ENCODE data around the gene POU2F1. TPM values are rescaled to one million over a fixed set of nuclear protein-coding genes. Genes with fewer than 3 reads are reported as not detected.

Gene POU2F1
- total RNA-seq, 2 experiments from 2014 or later: 18.7 to 52.3 TPM

DNA sequence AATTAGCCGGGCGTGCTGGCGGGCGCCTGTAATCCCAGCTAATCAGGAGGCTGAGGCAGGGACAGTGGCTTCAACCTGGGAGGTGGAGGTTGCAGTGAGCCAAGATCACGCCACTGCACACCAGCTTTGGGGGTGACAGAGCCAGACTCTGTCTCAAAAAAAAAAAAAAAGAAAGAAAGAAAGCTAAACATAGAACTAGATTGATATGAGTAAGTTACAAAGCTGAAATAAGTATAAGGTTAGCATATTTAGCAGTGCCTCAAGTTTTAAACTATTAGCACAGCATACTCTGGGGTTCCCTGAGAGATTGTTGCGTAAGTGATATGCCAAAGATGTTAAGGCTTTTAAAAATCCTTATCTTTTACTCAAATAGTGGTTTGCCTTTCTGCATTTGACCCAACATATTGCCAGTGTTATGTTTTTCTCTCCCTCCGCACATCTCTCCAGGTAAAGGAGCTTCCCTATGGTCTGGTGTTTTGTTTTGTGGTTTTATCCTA lies 171.6 kb downstream of the POU2F1 start:
- Histone ChIP-seq H3K4me1 (ENCODE audit: insufficient read depth, low read length, poor library complexity, severe bottlenecking) (no peaks in the 10 kb centered on the region), H3K36me3 (ENCODE audit: insufficient read depth, low read length) (peaks cover 86% of the 10 kb centered on the region), H3K4me2 (ENCODE audit: low read length) (no peak overlapping the region), H3K4me3 (ENCODE audit: low read depth, low read length, poor library complexity, severe bottlenecking) (no peak overlapping the region), H3K27ac (ENCODE audit: low read depth, low read length, poor library complexity, severe bottlenecking) (no peak overlapping the region), H3K79me2 (ENCODE audit: insufficient read depth, low read depth, low read length) (no peaks in the 10 kb centered on the region), H4K20me1 (ENCODE audit: insufficient read depth, low read length) (no peaks in the 10 kb centered on the region), H3K9me2 (ENCODE audit: insufficient read depth, low read length) (no peaks in the 10 kb centered on the region), H2AFZ (ENCODE audit: low read length) (no peak overlapping the region), H3K9me3 (ENCODE audit: low read length) (no peaks in the 10 kb centered on the region)
- intact Hi-C loops (cut with micrococcal nuclease; ENCODE audit: unreplicated experiment): no loop called here
- TF ChIP-seq, protein P1, sequence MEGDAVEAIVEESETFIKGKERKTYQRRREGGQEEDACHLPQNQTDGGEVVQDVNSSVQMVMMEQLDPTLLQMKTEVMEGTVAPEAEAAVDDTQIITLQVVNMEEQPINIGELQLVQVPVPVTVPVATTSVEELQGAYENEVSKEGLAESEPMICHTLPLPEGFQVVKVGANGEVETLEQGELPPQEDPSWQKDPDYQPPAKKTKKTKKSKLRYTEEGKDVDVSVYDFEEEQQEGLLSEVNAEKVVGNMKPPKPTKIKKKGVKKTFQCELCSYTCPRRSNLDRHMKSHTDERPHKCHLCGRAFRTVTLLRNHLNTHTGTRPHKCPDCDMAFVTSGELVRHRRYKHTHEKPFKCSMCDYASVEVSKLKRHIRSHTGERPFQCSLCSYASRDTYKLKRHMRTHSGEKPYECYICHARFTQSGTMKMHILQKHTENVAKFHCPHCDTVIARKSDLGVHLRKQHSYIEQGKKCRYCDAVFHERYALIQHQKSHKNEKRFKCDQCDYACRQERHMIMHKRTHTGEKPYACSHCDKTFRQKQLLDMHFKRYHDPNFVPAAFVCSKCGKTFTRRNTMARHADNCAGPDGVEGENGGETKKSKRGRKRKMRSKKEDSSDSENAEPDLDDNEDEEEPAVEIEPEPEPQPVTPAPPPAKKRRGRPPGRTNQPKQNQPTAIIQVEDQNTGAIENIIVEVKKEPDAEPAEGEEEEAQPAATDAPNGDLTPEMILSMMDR (conservative IDR thresholded peaks at IDR 0.05; ENCODE audit: low read length): no peak
- no peak for TF ChIP-seq EZH2phosphoT487 (IDR thresholded peaks at IDR 0.05; ENCODE audit: borderline replicate concordance, low read depth, low read length)
- DNase-seq (ENCODE audit: low spot score): no peak
- no TSS peak for BruUV-seq (replicated peaks)
- CTCF ChIA-PET (ENCODE audit: unreplicated experiment): interaction anchor here (0.6 kb wide), 1 partner anchor 152 kb away, joined by 3 read pairs; no protein-coding TSS in a partner anchor
- POLR2A ChIA-PET: interaction anchor here (0.9 to 2.5 kb wide), 5 partner anchors 9 to 105 kb away, joined by 3 to 8 read pairs (median 3); no protein-coding TSS in a partner anchor

DNA sequence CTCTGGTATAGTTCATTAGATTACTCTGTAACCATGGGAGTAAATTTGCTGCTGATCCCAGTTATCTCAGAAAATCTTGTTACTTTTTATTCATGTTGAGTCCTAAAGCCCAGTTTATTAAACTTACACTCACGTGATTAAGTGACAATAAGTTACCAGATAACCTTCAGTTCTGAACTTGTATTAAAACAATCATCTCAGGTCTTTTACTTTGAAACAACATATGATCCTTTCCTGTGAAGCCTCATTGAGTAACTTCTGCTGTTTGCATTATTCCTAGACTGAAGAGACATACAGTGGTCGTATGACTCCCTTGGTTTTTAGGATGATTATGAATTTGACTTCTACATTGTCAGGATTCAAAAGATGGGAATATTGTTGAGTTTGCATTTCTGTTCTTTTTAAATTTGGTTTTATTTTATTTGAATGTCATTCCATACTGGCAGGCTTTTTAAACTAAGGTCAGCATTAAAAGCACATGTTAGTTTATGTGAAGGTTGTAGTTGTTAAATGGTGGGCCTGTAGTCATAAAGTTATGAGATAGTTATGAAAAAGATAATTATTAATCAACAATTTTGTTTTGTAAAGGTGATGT lies 179.8 kb downstream of the POU2F1 start:
- intact Hi-C loops (cut with micrococcal nuclease; ENCODE audit: unreplicated experiment): no loop called here
- Histone ChIP-seq H3K9me2 (ENCODE audit: insufficient read depth, low read length) (no peaks in the 10 kb centered on the region), H3K79me2 (ENCODE audit: insufficient read depth, low read depth, low read length) (no peaks in the 10 kb centered on the region), H3K27ac (ENCODE audit: low read depth, low read length, poor library complexity, severe bottlenecking) (no peak overlapping the region), H3K4me3 (ENCODE audit: low read depth, low read length, poor library complexity, severe bottlenecking) (no peak overlapping the region), H3K4me2 (ENCODE audit: low read length) (no peak overlapping the region), H2AFZ (ENCODE audit: low read length) (no peak overlapping the region), H3K36me3 (ENCODE audit: insufficient read depth, low read length) (peaks cover 95% of the 10 kb centered on the region), H3K9me3 (ENCODE audit: low read length) (no peaks in the 10 kb centered on the region), H4K20me1 (ENCODE audit: insufficient read depth, low read length) (no peaks in the 10 kb centered on the region), H3K4me1 (ENCODE audit: insufficient read depth, low read length, poor library complexity, severe bottlenecking) (peaks cover 11% of the 10 kb centered on the region)
- TF ChIP-seq, protein P1 (conservative IDR thresholded peaks at IDR 0.05; ENCODE audit: low read length): no peak
- TF ChIP-seq EZH2phosphoT487 (IDR thresholded peaks at IDR 0.05; ENCODE audit: borderline replicate concordance, low read depth, low read length): no peak
- BruUV-seq (replicated peaks): no TSS peak
- POLR2A ChIA-PET: no interaction called here
- DNase-seq (ENCODE audit: low spot score): no peak
- CTCF ChIA-PET (ENCODE audit: unreplicated experiment): no interaction called here
